ENCODE measurements around the gene FAM13A. TPM values are rescaled to one million over a fixed set of nuclear protein-coding genes. Genes with fewer than 3 reads are reported as not detected.

The FAM13A gene
- total and polyA plus RNA-seq, 2 of the 4 experiments (the other 2 are of a cell fraction), result 13.1 to 22.0 TPM

GRCh38 chr4:88761342-88761741 lies 295.6 kb downstream of the FAM13A start:
- Histone ChIP-seq H3K27ac (ENCODE audit: insufficient read depth, low read length) (no peak overlapping the region), H2BK120ac (ENCODE audit: low read depth, low read length) (no peak overlapping the region), H2AK5ac (ENCODE audit: low read depth, low read length) (no peak overlapping the region), H3K36me3 (ENCODE audit: control insufficient read depth, insufficient read depth, low read length) (peaks cover 7% of the 10 kb centered on the region), H4K8ac (ENCODE audit: low read depth in 2 of 2, low read length in 2 of 2) (no peak overlapping the region), H3K18ac (ENCODE audit: low read depth, low read length) (no peak overlapping the region), H3K4ac (ENCODE audit: low read depth, low read length) (no peak overlapping the region), H2AK9ac (replicated peaks; ENCODE audit: low read depth, low read length, poor library complexity) (no peak overlapping the region), H3K9me1 (ENCODE audit: insufficient read depth, low read length) (peaks cover 17% of the 10 kb centered on the region), H3K14ac (replicated peaks; ENCODE audit: low read depth, low read length) (no peak overlapping the region), H4K5ac (ENCODE audit: low read depth, low read length) (no peak overlapping the region), H3K4me2 (ENCODE audit: low read depth, low read length) (no peak overlapping the region), H4K91ac (ENCODE audit: insufficient read depth, low read depth, low read length) (no peak overlapping the region), H2BK20ac (ENCODE audit: low read depth, low read length) (no peak overlapping the region), H3K4me1 (ENCODE audit: control insufficient read depth, insufficient read depth, low read length) (peaks cover 9% of the 10 kb centered on the region), H3K9me3 (ENCODE audit: control insufficient read depth, insufficient read depth, low read length) (no peaks in the 10 kb centered on the region), H3K9ac (ENCODE audit: low read depth, low read length) (no peak overlapping the region), H3K79me1 (ENCODE audit: low read depth in 1 of 2, low read length in 2 of 2) (0 out of 4 replicates have a peak, but pooled peaks cover 0 to 3% of the 10 kb centered on the region in 2 experiments), H3K27me3 (ENCODE audit: control insufficient read depth, insufficient read depth, low read length) (no peaks in the 10 kb centered on the region), H3K4me3 (ENCODE audit: insufficient read depth, low read depth, low read length) (no peak overlapping the region), H2AFZ (replicated peaks; ENCODE audit: low read length, poor library complexity) (no peak overlapping the region), H3K56ac (ENCODE audit: extremely low read depth, insufficient read depth, low read length) (0 out of 2 replicates have a peak overlapping the region, but pooled peaks have one; percentile 1), H2BK15ac (ENCODE audit: low read depth, low read length) (no peak overlapping the region), H4K20me1 (ENCODE audit: insufficient read depth, low read length) (no peaks in the 10 kb centered on the region), H3K23ac (ENCODE audit: low read depth, low read length) (no peak overlapping the region), H2BK5ac (ENCODE audit: low read depth, low read length, poor library complexity, severe bottlenecking) (no peak overlapping the region)
- no peak for TF ChIP-seq SMC3 (IDR thresholded peaks at IDR 0.05; ENCODE audit: low read depth, low read length)
- no peak for TF ChIP-seq ELK1 (IDR thresholded peaks at IDR 0.05; ENCODE audit: borderline replicate concordance, low read depth, low read length)
- TF ChIP-seq CTCF (conservative IDR thresholded peaks at IDR 0.05; ENCODE audit: low read depth, low read length), result no peak
- no peak for TF ChIP-seq CHD1 (IDR thresholded peaks at IDR 0.05; ENCODE audit: low read depth, low read length)
- TF ChIP-seq NFE2L2 (IDR thresholded peaks at IDR 0.05; ENCODE audit: low read depth, low read length), result no peak
- no peak for TF ChIP-seq FOS (IDR thresholded peaks at IDR 0.05; ENCODE audit: low read depth, low read length)
- no peak for TF ChIP-seq USF2 (IDR thresholded peaks at IDR 0.05; ENCODE audit: low read depth, low read length)
- TF ChIP-seq RCOR1 (IDR thresholded peaks at IDR 0.05; ENCODE audit: insufficient replicate concordance, low read length), result no peak
- TF ChIP-seq MXI1 (IDR thresholded peaks at IDR 0.05; ENCODE audit: borderline replicate concordance, low read depth, low read length), result no peak
- no peak for TF ChIP-seq RAD21 (IDR thresholded peaks at IDR 0.05; ENCODE audit: low read length)
- no peak for TF ChIP-seq MAFK (IDR thresholded peaks at IDR 0.05; ENCODE audit: low read depth, low read length)
- TF ChIP-seq POLR2A (IDR thresholded peaks at IDR 0.05; ENCODE audit: low read depth, low read length), result no peak
- no peak for TF ChIP-seq MAZ (IDR thresholded peaks at IDR 0.05; ENCODE audit: borderline replicate concordance, low read depth, low read length)
- TF ChIP-seq CEBPB (IDR thresholded peaks at IDR 0.05; ENCODE audit: low read depth, low read length), result no peak
- no peak for TF ChIP-seq RFX5 (IDR thresholded peaks at IDR 0.05; ENCODE audit: low read depth, low read length)
- no peak for TF ChIP-seq BHLHE40 (IDR thresholded peaks at IDR 0.05; ENCODE audit: low read depth, low read length)
- DNase-seq (no peak), ATAC-seq (ENCODE audit: low read depth) (no peak)
- POLR2A ChIA-PET (ENCODE audit: unreplicated experiment), result no interaction called here
- dilution Hi-C loops (cut with HindIII; ENCODE audit: low sequenced_read_pairs, unreplicated experiment), result no loop called here
- CTCF ChIA-PET, result no interaction called here
- intact Hi-C loops (cut with micrococcal nuclease), result no loop called here
- WGBS, 2 experiments (ENCODE audit: extremely low coverage in 2 of 2, insufficient read length in 1 of 2), result 100% methylated on average over 1 of the region's 3 CpGs; no CpG with 5 or more reads in 1 of the 2 experiments
- BruUV-seq (replicated peaks), result no TSS peak
- in situ Hi-C loops (cut with MboI; ENCODE audit: low sequenced_read_pairs), result no loop called here

All from IMR-90 (cell line).